Stimulated activated CD8-positive, alpha-beta memory T cell treated with anti-CD3 and anti-CD28 coated beads, Interleukin-12 subunit alpha, Interleukin-12 subunit beta, amount 100 ng/mL, for 1 hour (primary cell): ENCODE data around the gene PPL.
"Not testable (repeated sequence)": the region's sequence is repeated elsewhere in the genome, so short reads cannot be mapped to it uniquely, and the experiment has no call there.

Source experiments
- DNase-seq: peaks from one replicate; pipeline ENCODE4 v3.0.0-alpha.2; 2020; ENCODE audit warnings: low read depth

The PPL gene

GRCh38 chr16:4909825-4910224 is 27.1 kb downstream of the PPL start:
- DNase-seq = no peak

GRCh38 chr16:4908854-4909401 is 28.0 kb downstream of the PPL start:
- no peak for DNase-seq

GRCh38 chr16:4904942-4905615 is 31.9 kb downstream of the PPL start:
- no peak for DNase-seq

- DNase-seq = no peak
Observed at GRCh38 chr16:4904108-4904941, 32.6 kb downstream of the PPL start.

- no peak for DNase-seq
Observed at GRCh38 chr16:4902038-4902437, 34.9 kb downstream of the PPL start.

- DNase-seq = no peak
Observed at GRCh38 chr16:4900750-4901149, 36.2 kb downstream of the PPL start.

- no peak for DNase-seq
Observed at GRCh38 chr16:4900036-4900435, 36.9 kb downstream of the PPL start.

DNA sequence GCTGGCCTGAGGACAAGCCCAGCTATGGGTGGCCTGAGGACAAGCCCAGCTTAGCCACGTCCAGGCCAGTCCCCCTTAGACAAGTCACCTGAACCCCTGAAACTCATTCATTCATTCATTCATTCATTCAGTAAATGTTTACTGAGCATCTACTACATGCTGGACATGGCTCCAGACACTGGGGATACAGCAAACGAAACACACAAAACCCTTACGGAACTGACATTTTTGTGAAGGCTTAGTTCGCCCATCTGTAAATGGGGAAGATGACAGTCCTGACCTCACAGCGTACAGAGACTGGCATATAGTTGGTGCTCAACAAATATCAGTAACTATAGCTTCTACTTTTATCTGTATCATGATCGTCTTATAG is 37.5 kb downstream of the PPL start:
- no peak for DNase-seq

- no peak for DNase-seq
Observed at GRCh38 chr16:4898811-4899473, 38.0 kb downstream of the PPL start.

DNA sequence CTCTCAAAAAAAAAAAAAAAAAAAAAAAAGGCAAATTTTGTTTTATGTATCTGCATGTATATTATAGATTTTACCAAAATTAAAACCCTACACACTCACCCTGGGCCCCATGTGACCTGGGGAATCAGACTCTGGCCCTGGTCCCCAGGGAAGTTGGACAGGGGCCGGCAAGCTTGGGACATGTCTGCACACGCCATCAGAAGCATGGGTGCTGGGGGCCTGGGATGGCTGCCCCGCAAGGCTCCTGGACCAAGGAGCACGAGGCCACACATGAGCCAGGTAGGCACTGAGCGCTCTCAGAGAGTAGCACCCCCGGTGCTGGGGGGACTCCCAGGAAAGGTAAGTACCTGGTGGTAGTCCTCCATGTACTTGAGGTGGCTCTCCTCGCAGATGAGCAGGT is 39.6 kb downstream of the PPL start:
- DNase-seq = no peak

- not testable (repeated sequence) for DNase-seq
Observed at GRCh38 chr16:4896761-4897160, 40.2 kb downstream of the PPL start.

DNA sequence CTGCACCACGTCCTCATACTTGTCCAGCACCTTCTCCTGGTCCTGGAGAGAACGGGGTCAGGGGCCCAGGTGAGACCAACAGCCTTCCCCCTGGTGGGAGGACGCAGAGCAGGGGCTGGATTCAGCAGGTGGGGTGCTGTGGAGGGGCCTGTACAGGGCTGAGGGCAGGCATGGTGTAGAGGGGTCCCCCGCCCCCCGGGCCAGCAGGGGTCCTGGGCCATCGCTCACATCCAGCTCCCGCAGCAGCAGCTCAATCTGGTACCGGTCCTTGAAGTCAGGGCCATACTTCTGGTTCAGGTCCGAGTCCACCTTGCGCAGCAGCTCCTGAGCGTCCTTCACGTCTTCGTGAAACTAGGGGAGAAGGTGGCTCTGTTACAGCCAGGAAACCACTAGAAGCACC is 41.6 kb downstream of the PPL start:
- no peak for DNase-seq

GRCh38 chr16:4894276-4895150 is 42.4 kb downstream of the PPL start:
- DNase-seq = no peak

DNA sequence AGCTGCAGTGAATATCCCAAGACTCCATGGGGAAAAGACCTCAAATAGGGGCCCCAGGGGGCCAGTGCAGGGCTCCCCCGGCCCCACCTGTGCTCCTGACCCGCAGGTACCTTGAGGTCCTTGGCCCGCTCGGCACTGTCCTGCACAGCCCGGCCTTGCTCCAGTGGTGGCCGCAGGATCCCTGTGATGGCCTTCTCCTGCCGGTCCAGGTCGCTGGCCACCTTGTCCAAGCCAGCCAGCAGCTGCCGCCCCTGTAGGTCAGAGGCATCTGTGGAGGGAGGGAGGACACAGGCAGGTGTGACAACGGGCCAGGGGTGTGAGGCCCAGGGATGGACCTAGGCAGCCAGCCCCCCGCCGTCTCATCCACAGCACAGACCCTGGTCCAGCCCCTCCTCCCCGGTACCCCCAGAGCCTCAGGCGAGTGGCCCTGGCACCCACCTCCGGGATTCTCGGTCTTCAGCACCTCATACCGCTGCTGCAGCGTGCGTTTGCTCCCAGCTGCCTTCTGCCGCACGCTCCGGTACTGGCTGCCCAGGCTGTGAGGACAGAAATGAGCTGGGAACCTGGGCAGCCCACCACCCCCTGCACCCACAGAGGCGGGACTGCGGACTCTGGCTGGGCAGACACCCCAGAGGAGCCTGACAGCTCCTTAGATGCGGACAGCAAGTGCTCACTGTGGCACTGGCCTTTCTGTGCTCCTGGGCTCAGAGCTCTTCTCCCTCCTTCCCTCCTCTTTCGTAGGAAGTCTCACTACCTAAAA is 43.7 kb downstream of the PPL start:
- DNase-seq = no peak

DNA sequence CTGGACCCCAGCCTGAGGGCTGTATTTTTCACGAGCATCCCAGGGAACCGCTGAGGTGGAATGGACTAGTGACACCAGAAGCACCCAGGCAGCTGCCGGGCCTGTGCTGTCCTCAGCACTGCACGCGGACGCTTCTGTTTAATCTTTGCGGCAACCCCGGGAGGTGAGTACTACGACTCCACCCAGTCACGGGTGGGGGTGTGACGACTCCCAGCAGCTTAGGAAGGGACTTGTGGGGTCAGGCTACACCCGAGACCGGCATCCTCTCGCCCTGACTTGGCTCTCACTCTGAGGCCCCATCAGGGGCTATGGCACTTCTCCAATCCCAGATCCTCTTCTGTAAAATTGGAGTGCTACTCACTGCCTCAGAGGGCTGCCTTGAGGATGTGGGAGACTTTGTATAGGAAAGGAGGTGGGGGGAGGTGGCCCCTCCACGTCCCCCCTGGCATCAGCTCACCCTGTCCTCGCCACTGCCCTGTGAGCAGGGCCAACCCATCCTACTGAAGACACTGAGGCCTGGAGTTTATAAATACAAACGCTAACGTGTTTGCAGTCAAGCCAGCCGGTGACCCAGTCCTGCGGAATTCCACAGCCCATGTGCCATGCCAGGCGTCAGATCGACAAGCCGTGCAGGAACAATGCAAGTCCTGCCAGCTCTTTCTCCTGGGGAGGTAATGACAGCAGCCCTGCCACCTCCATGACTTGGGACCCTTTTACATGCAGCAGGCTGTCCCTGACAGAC is 44.4 kb downstream of the PPL start:
- no peak for DNase-seq

- no peak for DNase-seq
Observed at GRCh38 chr16:4891886-4892216, 45.1 kb downstream of the PPL start.

GRCh38 chr16:4891097-4891885 is 45.7 kb downstream of the PPL start:
- DNase-seq = no peak

DNA sequence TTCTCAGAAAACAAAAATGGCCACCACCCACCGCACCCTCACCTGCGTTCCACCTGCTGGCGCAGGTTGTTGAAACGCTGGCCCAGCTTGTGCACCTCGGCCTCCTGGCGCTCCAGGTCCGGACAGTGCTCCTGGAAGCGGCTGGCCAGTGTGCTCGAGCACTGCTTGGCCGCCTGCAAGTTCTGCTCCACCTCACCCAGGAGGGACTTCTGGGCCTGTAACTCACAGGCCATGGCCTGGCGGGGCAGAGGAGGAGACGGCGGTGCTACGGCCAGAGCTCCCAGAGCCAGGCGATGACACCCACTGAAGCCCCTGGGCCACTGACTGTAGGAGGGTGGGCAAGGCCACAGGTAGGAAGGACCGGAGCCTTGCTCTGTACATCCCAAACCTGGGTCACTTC is 46.3 kb downstream of the PPL start:
- DNase-seq = no peak

DNA sequence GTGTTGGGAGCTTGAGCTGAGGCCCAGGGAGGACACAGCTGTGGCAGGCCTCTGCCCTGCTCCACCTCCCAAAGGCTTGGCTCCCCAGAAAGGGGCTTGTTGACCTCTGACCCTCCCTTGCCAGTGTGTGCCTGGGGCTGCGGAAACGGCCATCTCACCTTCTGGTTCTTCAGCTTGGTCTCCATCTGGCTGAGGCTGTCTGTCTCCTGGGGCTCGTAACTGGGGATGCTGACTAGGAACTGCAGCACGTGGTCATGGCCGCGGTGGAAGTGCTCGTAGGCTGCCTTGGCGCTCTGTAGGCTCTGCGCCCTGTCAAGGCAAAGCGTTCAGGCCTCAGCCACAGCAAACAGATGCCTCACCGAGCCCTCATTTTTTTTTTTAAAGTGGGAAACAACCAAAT is 46.9 kb downstream of the PPL start:
- DNase-seq = no peak
